Spleen (tissue), 7 donors: ENCODE measurements around the gene RBBP8NL.

ENCODE experiments used
- POLR2A ChIP-seq, 3 donors: fragments of 450-650 bp; IDR thresholded peaks; one replicate each; pipeline ENCODE4 v1.5.1; 2017; ENCODE audit warnings: antibody characterized with exemption in 3 of 3, mild to moderate bottlenecking in 1 of 3
- TF ChIP-seq, protein P1 (sequence below), 11 experiments: fragments of 200-600 bp in 7 of 11; fragments of 450-650 bp in 4 of 11; sonication (generic) in 4 of 11; IDR thresholded peaks in 8 of 11; conservative IDR thresholded peaks in 3 of 11; 1 replicate in 7 of 11; 2 replicates in 4 of 11; pipeline versions ENCODE4 v1.4.0 to v1.8.0; 2016 to 2021; ENCODE audit warnings: antibody characterized with exemption in 11 of 11, inconsistent platforms in 4 of 11, mild to moderate bottlenecking in 1 of 11
- donor health status: DM: no; HTN: no; CAD: no; lungs with moderate emphysema.
- donor health status: DM: no; HTN: no; CAD: no.
- donor health status: DM: no; HTN: no; CAD: no.

DNA sequence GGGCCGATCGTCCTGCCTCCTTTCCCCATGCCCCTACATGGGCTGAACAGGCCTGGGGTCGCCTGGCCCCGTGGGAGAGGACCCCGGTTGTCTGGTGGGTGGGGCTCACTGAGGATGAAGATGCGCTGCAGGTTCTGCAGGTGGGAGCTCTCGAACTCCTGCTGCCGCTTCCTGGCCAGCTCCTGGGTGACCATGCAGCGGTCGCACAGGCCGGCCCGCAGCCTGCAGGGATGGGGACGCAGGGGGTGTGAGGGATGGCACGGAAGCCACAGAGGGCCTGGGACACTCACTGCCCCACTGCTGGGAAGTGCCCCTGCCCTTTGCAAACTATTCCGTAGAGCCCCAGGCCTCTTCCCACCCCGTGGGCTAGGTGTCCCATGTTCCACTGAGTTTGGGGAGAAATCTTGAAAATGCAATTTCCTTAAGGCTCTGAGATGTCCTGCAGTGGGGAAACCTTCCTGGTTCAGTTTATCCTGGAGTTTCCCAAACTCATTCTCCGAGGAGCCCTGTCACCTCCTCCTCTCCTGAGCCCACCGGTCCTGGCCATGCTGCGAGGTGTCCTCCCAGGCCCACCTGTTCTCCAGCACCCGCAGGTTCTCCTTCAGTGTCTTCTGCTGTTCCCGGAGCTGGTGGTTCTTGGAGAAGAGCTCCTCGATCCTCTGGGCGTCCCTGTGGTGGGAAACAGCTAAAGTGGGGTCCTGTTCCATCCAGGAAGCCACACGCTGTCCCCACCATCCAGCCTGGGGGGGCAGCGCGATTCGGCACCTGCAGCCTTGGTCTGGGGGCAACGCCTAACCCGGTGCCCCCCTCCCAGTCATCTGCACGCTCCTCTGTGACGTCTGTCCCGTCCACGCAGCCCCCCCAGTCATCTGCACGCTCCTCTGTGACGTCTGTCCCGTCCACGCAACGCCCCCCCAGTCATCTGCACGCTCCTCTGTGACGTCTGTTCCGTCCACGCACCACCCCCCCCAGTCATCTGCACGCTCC lies 10.4 kb downstream of the RBBP8NL start:
- no peak for TF ChIP-seq POLR2A (IDR thresholded peaks at IDR 0.05)
- TF ChIP-seq, protein P1, sequence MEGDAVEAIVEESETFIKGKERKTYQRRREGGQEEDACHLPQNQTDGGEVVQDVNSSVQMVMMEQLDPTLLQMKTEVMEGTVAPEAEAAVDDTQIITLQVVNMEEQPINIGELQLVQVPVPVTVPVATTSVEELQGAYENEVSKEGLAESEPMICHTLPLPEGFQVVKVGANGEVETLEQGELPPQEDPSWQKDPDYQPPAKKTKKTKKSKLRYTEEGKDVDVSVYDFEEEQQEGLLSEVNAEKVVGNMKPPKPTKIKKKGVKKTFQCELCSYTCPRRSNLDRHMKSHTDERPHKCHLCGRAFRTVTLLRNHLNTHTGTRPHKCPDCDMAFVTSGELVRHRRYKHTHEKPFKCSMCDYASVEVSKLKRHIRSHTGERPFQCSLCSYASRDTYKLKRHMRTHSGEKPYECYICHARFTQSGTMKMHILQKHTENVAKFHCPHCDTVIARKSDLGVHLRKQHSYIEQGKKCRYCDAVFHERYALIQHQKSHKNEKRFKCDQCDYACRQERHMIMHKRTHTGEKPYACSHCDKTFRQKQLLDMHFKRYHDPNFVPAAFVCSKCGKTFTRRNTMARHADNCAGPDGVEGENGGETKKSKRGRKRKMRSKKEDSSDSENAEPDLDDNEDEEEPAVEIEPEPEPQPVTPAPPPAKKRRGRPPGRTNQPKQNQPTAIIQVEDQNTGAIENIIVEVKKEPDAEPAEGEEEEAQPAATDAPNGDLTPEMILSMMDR (IDR thresholded peaks at IDR 0.05 in 8 of 11, conservative IDR thresholded peaks at IDR 0.05 in 3 of 11): no peak
